HFF-Myc (cell line): ENCODE results near the gene RNF111.

Source experiments
- DNase-seq: peaks from one replicate; pipeline ENCODE4 v3.0.0-alpha.2; 2011; ENCODE audit warnings: low read depth; ENCODE audit errors: extremely low read depth
- H3K4me3 ChIP-seq: replicated peaks from 2 replicates; pipeline ENCODE4 v1.5.1; 2011; ENCODE audit warnings: low read depth, mild to moderate bottlenecking, control low read depth, low read length
- TF ChIP-seq, protein P1 (sequence below): IDR thresholded peaks from 2 replicates; pipeline ENCODE4 v1.5.1; 2012; ENCODE audit warnings: mild to moderate bottlenecking, low read depth, low read length, control low read depth; ENCODE audit errors: missing control alignments

RNF111 gene

DNA sequence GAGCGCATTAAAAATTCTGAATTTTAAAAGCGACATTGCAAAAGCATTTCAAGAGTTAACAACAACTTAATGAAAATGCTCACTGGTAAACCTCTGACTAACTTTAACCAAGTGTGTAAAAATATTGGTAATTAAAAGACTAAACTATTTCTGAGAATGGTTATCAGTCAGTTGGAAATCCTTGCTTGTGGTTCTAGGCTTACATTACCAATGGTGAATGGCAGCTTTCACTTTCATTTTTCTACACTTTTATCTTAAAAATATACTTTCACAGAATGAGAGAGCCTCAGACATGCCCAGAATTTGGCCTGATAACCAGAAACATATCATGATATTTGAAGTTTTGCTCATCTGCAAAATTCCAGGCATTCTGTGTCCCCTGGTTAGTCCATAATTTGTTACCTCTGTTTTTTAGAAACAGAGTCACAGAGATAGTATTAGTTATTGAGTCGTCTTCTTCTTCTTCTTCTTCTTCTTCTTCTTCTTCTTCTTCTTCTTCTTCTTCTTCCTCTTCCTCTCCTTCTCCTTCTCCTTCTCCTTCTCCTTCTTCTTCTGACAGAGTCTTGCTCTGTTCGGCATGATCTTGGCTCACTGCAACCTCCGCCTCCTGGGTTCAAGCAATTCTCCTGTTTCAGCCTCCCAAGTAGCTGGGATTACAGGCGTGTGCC is 5.5 kb upstream of the RNF111 start:
- no peak for DNase-seq
- TF ChIP-seq, protein P1, sequence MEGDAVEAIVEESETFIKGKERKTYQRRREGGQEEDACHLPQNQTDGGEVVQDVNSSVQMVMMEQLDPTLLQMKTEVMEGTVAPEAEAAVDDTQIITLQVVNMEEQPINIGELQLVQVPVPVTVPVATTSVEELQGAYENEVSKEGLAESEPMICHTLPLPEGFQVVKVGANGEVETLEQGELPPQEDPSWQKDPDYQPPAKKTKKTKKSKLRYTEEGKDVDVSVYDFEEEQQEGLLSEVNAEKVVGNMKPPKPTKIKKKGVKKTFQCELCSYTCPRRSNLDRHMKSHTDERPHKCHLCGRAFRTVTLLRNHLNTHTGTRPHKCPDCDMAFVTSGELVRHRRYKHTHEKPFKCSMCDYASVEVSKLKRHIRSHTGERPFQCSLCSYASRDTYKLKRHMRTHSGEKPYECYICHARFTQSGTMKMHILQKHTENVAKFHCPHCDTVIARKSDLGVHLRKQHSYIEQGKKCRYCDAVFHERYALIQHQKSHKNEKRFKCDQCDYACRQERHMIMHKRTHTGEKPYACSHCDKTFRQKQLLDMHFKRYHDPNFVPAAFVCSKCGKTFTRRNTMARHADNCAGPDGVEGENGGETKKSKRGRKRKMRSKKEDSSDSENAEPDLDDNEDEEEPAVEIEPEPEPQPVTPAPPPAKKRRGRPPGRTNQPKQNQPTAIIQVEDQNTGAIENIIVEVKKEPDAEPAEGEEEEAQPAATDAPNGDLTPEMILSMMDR: no peak
- H3K4me3 ChIP-seq: no peak overlapping the region

DNA sequence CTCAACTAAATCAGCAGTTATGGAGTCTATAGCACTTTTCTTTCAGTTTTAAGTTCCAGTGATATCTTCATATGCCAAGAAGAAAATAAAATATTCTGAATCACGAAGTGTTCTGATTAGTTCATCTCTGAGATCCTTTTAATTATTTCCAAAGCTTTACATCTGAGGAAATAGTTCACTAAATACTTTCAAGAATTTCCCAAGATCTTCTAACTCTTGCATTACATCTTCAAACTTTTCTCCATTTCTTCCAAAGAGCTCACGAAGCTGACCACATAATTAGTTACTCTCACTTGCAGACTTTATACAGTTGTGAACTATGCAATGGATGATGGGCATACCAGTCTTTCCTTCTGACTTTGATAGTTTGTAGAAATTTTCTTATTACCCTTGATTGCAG is 4.2 kb upstream of the RNF111 start:
- no peak for DNase-seq
- TF ChIP-seq, protein P1: no peak
- no peak overlapping the region for H3K4me3 ChIP-seq

DNA sequence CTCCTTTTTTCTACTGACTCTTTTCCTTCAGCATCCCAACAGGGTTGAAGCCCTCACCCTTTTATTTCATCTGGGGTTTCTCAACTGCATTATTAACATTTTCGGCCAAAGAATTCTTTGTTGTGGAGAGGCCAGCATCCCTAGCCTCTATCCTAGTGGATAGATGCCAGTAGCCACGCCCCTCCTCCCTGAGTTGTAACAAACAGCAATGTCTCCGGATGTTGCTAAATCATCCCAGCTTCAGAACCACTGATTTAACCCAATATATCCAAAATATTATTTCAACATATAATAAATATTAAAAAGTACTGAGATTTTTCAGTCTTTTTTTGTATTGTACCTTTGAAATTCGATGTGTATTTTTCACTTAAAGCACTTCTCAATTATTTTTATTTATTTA is 2.0 kb upstream of the RNF111 start:
- TF ChIP-seq, protein P1: no peak
- DNase-seq: no peak
- H3K4me3 ChIP-seq: no peak overlapping the region

DNA sequence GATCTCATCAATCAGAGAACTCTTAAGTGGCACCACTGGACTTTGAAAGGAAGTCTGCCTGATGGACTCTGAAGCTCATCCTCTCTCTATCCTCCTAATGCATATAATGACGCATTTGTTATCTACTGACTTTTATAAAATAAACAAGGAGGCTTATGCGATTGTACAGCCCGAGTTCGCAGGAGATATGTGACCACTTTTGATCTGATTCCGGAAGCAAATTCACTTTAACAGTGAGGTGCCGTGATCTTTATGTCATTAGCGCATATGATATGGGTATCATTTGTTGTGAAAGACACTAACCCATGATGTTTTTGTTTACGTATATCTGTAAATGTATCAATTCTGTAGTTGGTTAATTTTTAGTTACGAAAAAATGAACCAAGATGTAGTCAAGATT is 427 bp upstream of the RNF111 start:
- TF ChIP-seq, protein P1: no peak
- DNase-seq: no peak
- peak overlapping the region; percentile 79 for H3K4me3 ChIP-seq

DNA sequence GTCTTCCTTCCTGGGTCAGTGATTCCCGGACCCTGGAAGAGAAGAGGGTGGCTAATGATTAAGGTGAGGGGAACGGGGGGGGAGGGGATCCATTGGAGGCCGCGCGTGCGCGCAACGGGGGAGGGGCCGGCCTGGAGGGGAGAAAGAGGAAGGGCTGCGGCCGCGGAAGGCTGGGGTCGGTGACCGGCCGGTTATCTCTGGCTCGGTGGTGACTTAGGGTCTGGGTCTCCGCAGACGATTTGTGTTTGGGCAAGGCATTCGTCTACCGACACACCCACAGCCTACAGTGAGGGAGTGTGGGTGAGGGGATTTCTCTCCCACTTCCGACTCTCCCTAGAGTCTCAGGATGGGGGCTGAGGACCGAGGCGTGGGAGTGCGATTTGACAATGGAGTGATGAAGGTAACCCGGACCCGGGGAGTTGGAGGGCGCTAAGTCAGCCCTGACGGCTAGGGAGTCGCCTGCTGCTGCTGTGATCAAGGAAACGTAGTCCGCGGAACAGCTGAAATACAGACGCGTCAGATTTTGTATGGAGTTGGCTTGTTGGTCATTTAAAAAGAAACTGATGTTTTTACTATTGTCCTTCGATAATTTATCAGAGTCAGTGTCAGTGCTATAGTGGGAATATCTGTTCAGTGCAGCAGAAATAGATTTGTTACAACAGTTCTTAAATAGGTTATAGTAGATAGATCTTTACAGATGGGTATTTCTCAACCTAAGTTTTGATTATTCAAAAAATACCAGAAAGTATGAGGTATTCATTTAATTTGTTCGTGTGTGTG is 733 bp downstream of the RNF111 start:
- no peak for DNase-seq
- TF ChIP-seq, protein P1: no peak
- peak overlapping the region; percentile 79 for H3K4me3 ChIP-seq

DNA sequence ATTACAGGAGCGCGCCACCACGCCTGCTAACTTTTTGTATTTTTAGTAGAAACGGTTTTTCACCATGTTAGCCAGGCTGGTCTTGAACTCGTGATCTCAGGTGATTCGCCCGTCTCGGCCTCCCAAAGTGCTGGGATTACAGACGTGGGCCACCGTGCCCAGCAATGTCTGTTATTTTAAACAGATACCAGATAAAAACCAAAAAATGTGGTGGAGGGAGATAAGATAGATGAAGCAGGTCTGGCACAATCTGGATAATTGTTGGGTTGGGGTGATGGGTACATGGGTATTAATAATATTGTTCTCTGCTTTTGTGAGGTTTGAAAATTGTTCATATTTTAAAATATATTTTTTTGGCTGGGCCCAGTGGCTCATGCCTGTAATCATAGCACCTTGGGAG is 4.7 kb downstream of the RNF111 start:
- DNase-seq: no peak
- TF ChIP-seq, protein P1: no peak
- no peak overlapping the region for H3K4me3 ChIP-seq
